Measurements from ENCODE around the gene VCL.
"Not testable (repeated sequence)": the region's sequence is repeated elsewhere in the genome, so short reads cannot be mapped to it uniquely, and the experiment has no call there.

The VCL gene

DNA sequence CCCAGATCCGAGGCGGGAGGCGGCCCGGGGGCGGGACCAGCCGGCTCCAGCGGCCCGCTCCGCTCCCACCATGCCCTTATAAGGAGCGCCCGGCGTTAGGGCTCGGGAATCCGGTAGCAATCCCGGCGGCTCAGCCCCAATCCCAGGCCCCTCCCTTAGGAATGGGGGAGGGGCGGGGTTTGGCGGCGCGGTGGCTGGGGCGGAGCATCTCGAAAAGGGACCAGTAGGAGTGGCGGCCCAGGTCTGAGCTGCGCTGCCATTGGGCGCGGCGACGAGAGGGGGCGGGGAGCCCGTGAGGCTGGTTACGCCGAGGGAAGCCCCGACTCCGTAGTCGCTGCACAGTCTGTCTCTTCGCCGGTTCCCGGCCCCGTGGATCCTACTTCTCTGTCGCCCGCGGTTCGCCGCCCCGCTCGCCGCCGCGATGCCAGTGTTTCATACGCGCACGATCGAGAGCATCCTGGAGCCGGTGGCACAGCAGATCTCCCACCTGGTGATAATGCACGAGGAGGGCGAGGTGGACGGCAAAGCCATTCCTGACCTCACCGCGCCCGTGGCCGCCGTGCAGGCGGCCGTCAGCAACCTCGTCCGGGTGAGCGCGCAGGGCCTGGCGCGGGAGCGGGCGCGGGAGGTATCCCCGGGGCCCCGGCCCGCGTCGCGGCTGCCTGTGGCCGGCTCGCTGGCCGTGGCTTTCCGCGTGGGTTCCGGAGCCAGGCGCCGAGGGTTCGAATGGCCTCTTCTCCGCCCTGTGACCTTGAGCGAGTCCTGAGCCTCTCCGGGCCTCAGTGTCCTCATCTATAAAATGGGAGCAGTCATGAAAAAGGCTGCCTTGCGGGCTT is at the start of gene VCL:
Gene VCL, plus strand, starts transcription at position 330 of the 836 bp plus-strand sequence. Its CDS starts 92 bp downstream, at position 422.
- DNase-seq, result peak; percentile 94

DNA sequence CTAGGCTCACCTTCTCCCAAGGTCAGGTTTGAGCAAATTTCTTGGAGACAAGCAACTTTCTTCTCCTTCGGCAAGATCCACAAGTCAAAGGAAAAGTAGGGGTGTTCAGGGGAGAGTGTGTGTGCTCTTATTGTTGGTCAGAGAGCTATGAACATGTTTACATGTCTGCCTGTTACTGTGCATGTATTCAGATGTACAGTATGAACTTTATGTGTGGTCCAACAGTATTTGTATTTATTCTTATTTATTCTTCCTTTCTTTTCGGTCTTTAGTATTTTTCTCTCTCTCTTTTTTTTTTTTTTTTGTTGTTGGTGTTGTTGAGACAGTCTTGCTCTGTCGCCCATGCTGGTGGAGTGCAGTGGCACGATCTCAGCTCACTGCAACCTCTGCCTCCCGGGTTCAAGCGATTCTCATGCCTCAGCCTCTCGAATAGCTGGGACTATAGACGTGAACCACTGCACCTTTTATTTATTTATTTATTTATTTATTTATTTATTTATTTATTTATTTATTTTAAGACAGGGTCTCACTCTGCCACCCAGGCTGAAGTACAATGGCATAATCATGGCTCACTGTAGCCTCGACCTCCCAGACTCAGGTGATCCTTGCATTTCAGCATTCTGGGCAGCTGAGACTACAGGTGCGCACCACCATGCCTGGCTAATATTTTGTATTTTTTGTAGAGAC is 48.8 kb upstream of the VCL start:
- no peak for DNase-seq

GRCh38 chr10:73950155-73950948 is 47.6 kb upstream of the VCL start:
- DNase-seq, result no peak

DNA sequence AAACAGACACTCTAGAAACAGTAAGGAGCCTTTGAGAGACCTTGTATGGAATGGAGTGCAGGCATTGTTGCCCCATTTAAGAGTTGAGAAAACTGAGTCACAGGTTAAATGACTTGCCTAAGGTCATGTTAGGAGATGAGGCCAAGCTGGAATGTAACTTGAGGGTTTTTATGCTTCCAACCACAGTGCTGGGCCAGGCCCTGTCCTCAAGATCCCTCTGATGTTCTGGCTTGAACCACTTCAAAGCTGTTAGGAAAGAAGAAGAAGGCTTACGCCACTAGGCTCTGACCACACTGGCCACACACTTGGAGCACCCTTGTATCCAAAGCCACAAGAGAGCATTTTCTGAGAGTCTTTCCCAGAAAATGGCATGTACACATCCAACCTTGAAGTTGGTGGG is 44.3 kb upstream of the VCL start:
- DNase-seq, result no peak

- no peak for DNase-seq
These were observed 43.2 kb upstream of the VCL start for GRCh38 chr10:73954737-73955136.

GRCh38 chr10:73955719-73956118 is 42.2 kb upstream of the VCL start:
- no peak for DNase-seq

DNA sequence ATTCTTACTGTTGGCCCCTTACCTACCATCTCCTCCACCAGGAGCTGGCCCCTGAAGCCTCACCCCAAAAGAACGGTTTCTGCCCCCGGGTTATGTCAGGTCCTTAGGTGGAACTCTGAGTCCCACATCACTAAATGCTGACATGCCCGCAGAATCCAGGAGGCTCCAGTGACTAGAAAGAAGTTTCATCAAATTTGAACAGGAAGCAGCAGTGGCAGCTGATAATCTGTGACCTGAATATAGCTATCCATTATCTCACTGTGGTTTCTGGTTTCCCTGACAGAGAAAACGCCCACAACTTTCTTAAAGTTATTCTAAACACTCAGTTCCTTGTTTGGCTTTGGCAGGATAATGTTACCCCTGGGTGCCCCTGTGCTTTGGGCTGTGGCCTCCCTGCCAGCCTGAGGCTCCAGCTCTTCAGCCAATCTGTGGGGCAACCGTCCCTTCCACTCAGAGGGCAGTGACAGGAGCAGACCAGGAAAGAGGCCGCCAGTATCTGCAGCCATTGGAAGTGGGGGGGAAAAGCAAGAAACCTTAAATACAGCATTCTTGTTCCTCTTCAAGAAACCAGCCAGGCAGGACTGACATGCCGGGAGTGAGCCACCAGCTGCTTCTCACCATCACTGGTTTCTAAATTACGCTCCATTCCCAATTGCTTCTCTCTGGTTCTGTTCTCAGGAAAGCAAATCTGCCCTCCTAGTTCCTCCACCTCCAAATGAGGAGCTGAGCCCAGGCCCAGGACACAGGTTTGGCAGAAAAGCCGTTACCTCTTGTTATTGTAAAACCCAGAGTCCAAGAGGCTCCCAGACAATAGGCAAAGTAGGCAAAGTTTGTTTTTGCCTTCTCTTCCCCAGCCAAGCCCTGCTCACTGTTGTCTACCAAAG is 41.2 kb upstream of the VCL start:
- DNase-seq, result peak in 1 of 2 experiments; percentile 5

- DNase-seq, result no peak
These were observed 38.3 kb upstream of the VCL start for GRCh38 chr10:73959484-73960243.

GRCh38 chr10:73962386-73962785 is 35.5 kb upstream of the VCL start:
- DNase-seq, result no peak

- not testable (repeated sequence) for DNase-seq
These were observed 34.4 kb upstream of the VCL start for GRCh38 chr10:73963533-73963932.

DNA sequence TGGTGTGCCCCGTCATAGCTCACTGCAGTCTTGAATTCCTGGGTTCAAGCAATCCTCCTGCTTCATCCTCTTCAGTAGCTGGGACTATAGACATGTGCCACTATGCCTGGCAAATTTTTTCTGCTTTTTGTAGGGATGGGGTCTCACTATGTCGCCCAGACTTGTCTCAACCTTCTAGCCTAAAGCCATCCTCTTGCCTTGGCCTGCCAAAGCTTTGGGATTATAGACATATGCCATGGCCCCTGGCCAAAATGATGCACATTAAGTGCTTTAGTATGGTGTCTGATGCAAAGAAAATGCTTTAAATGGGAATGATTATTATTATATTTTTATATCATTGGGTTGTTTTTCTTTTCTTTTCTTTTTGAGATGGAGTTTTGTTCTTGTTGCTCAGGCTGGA is 33.2 kb upstream of the VCL start:
- no peak for DNase-seq

- DNase-seq, result not testable (repeated sequence)
These were observed 32.5 kb upstream of the VCL start for GRCh38 chr10:73965267-73965889.

GRCh38 chr10:73965890-73966768 is 31.8 kb upstream of the VCL start:
- no peak for DNase-seq

DNA sequence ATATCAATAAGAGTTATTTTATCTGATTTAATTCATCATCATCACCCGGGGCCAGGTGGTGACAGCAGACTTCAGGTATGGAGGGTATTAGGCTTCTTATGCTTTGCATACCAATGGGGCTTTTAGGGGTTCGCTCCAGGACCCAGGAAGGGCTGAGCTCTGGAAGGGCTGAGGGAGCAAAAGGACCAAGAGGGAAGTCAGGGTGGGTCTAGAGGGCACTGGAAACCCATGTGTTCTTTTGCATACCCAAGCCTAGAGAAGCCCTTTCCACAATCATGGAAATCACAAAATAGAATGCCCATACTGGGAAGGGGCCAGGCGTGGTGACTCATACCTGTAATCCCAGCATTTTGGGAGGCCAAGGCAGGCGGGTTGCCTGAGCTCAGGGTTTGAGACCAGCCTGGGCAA is 30.9 kb upstream of the VCL start:
- no peak for DNase-seq

- no peak for DNase-seq
These were observed 30.4 kb upstream of the VCL start for GRCh38 chr10:73967544-73967943.

DNA sequence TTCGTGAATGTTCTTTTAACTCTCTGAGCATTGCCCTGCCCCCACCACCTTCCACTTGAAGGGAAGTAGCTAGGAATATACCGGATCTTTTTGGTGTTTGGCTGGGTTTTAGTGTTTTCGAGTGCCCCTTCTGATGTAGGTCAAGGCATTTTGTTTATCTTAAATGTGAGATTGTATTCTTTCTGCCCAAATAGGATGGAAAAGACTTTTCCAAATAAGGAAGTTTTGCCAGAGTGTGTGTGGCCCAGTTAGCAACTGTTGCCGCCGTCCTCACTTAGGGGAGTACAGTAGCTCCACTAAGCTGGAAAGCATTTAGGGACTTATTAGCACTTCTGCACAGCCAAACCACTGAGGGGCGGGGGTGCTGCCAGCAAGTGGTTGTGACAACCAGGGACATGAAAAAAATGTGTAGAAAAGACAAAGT is 29.8 kb upstream of the VCL start:
- no peak for DNase-seq

GRCh38 chr10:73969224-73969841 is 28.6 kb upstream of the VCL start:
- no peak for DNase-seq

DNA sequence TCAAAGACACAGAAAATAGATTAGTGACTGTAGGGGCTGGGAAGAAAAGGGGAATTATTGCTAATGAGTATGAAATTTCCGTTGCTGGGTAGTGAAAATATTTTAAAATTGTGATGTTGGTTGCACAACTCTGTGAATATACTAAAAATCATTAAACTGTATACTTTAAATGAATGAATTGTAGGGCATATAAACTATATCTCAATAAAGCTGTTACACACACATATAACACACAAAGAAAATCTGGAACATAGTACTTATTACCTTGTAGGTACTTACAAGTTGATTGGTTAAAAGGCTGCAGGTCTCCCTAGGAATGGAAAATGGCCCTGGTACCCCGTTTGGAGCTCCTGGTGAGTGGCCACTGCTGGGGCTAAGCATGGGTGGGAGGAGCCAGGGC is 27.1 kb upstream of the VCL start:
- DNase-seq, result no peak

DNA sequence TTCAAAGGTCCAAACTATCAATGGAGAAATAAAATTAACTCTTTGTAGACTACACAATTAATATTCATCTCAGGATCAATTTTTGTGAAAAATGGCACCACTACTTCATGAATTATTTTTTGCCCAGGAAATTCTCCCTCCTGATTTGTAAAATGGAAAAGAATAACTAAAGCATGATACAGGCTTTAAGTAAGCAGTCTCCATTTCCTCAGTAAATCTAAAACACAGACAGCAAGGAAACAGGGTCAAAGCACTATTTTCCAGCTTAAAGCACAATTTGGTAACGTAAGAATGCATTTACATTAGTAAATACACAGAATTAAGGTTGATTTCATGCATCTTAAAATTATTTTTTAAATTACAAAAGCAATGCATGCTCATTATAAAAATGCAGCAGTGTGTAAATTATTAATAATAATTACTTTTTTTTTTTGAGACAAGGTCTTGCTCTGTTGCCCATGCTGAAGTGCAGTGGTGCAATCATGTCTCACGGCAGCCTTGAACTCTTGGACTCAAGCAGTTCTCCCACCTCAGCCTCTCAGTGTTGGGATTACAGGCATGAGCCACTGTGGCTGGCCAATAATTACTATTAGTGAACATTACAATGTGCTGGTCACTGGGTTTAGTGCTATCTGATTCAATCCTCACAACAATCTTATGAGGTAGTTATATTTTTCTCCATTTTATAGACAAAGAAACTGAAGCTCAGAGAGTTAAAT is 26.1 kb upstream of the VCL start:
- DNase-seq, result no peak

Data from stimulated activated CD4-positive, alpha-beta T cell treated with anti-CD3 and anti-CD28 coated beads, Interleukin-4, amount 100 ng/mL, for 4 hours (primary cell).